Inflammatory macrophage treated with lipopolysaccharide for 4 hours (primary cell): ENCODE data around the gene PRKAG2.

Source experiments
- DNase-seq: peaks from one replicate; pipeline ENCODE4 v3.0.0-alpha.2; 2020

The PRKAG2 gene

DNA sequence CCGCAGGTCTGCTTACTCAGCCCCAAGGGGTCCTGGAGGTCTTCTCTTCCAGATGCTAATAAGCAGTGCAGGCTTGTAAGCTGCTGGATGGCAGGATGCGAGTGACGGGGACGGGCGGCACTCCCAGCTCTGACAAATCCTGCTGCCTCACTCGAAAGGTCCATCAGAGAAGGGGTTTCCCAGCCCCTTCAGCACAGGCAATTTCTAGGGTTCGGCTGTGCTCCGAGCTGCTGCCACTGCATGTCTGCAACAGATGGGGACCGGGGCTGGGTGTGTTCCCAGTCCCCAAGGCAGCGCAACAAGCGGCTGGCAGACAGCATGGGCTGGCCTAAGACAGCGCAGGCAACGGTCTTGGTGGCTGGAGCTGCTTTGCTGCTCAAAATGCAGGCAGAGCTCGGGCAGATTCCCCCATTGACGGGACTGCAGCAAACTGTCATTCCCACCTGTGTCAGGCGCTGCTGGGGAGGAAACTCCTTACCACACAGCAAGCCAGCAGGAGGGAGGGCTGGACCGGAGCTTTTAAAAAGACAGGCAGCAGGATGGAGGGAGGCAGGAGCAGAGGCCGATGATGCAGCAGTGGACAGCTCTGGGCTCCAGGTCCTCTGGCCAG is 62.4 kb downstream of the PRKAG2 start:
- no peak for DNase-seq

DNA sequence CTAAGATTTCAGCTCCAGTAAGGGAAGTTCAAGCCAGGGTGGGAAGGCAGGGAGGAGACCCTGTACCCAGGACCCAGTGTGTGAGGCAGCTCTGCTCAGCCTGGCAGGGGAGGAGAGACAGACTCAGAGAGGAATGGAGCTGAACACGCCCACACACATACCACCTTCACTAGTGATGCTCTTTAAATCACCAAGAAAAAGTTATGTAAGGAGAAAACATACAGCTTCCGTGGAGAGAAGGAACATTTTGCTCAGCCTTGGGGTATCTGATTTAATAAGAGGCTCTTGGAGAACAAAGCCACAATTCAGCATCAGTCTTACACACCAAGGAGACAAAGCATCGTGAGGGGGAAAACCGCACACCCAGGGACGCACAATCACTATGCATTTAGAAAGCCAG is 62.9 kb downstream of the PRKAG2 start:
- no peak for DNase-seq

DNA sequence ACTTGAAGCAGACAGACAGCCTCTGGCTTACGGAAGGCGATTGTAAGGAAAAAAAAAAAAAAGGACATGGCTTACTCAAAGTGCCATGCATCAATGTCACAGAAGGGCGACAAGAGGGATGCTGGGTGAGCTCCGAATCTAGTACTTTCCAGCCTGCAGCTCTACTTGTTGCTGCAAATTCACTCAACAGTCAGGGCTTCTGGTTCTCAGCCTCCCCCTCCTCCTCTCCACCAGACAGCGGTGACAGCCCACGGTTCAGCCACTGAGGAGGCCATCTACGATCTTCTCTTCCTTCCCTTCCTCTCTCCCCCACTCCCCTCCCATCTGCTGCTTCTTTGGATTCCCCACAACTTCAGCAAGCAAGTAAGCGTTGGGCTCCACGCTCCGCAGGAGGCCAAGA is 63.5 kb downstream of the PRKAG2 start:
- DNase-seq, result no peak

DNA sequence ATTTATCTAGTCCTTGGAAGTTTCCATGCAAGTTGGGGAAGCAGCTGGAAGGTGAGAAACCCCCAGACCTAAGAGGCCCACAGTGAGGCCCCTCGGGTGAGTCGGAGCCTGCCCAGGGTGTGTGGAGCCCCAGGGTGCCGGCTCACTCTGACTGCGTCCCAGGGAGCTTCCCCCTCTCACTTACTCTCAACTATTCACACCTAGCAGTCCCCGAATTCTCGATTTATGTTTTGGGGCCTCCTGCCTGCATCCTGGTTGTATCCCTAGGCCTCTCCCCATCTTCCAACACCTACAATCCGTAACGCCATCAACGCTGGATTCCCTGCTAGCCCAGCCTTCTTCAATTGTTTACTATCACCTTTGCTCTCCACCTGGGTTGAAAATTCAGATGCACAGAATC is 63.9 kb downstream of the PRKAG2 start:
- no peak for DNase-seq

DNA sequence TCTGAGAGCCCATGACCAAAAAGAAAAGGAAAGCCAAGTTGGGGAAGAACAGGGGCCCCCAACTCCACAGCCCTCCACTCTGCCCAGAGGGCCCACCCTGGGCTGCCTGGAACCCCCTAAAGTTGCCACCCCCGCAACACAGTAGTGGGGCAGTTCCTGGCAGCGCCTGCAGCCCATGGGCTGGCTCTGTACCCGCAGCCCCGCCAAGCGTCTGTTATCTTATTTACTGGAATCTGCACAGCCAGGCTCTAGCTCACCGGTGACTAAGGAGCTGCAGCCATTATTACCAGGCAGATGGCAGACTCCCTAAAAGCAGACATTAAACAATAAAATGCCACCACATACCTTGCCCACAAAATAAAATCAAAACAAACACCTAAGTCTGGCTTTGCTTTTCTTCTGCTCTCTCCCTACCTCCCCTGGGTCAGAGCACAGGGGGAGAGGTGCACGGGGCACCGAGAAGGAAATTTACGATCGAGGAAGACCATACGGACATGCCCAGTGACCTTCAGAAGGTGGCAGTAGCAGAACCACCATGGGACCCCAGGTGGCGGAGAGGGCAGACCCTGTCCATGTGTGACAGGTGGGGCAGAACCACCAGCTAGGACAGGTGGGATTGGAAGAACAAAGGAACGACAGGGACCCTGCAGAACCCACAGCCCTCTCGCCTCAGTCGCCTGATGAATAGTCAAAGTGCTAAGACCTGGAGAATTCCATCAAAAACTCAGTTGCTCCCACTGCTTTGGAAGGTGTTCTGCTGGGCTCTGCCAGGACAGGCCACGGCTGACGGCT is 66.3 kb downstream of the PRKAG2 start:
- no peak for DNase-seq

DNA sequence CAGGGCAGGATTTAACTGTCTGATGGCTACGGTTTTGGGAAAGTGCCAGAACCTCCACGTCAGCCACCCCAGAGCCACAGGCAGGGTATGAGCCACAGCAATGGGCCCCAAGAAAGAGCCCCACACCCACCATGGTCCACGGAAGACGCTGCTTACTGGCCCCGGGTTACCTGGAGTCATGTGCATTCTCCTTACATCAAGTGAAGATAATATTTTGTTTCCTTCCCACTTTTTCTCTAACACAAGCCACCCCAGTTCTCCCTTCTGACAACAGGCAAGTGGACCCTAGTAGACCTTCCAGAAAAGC is 67.1 kb downstream of the PRKAG2 start:
- DNase-seq, result no peak

DNA sequence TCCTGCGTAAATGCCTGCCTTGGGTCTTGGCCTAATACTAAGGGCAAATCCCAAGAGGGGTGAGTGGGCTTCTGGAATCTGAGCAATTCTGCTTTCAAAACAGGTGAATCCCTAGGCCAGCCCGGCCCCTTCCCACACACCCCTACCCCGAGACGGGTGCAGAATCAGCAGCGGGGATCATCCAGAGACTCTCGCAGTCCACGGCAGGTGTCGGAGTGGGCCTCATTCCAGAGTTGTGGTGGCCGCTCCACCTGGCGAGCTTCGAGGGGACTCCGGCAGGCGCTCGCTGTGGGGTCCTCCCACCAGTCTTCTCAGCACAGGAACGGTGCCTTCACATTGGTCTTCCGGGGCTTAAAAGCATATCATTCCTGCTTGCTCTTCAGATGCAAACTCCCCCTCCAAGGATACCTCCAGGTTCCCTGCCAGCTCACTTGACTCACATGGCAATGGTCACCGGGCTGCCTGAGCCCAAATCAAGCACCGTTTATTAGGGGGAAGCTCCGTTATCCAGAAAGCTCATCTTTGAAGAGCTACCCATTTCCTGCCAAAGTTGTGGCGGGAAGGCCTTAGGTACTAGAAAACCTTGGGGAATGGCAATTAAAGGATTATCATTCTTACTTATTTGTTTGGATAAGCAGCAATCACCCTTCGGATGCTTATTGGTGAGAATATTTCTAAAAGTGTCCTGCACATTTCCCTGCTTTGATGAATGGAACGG is 67.6 kb downstream of the PRKAG2 start:
- DNase-seq, result no peak

GRCh38 chr7:151808400-151809145 is 68.3 kb downstream of the PRKAG2 start:
- peak; percentile 77 for DNase-seq

DNA sequence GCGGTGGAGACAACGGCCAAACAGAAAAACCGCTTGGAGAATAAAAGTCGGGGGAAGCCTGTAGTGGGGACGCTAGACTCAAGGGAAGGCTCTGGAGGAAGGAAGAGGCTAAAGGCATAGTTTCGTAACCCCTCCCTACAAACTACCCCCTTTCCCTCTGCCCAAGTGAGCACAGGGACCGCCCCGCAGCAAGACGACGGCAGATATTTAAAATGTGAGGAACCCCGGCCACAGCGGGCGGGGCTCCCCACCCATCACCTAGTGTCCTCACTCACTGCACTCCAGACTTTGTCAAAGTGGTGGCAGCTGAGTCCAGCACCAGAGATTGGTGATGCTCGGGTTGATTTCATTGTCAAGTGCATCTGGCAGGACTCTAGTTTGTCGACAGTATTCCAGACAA is 69.1 kb downstream of the PRKAG2 start:
- peak; percentile 83 for DNase-seq

DNA sequence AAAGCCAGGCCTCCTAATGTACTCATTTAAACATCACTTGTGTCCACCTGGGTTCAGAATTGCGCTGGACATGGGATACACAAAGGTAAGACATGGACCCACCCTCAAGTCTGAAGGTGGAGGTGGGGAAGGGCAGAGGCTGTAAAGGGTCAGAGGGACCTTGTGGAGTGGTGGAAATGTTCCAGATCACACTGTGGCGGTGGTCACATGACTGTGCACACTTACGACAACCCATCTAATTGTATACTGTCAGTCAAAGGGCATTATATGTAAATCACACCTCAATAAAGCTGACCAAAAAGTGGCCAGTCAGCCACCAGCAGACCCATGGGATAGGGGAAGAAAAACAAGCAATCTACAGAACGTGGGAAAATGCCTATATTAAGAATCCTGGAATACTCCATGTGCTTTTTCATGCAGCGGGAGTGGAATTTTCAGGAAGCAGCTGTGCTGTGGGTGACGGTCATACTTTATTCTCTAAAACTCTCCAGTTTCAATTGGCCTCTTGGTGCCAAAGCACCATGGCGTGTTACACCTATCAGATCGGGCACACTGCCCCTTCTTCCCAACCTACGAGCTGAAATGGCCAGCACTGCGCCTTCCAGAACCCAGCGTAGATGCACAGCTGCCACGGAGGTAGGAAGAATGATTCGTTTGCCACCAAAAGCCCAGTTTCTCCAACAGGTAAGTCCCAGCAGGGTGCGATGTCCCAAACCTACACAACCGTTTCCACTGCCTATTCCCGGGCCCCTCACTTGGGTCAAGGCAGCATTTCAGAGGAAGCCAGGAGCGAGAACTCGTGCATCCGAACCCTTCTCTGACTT is 69.8 kb downstream of the PRKAG2 start:
- DNase-seq, result peak; percentile 66

GRCh38 chr7:151806204-151806603 is 70.7 kb downstream of the PRKAG2 start:
- peak; percentile 94 for DNase-seq

GRCh38 chr7:151805191-151805590 is 71.7 kb downstream of the PRKAG2 start:
- peak; percentile 82 for DNase-seq

GRCh38 chr7:151804756-151805155 is 72.2 kb downstream of the PRKAG2 start:
- no peak for DNase-seq

- peak; percentile 43 for DNase-seq
Observed at GRCh38 chr7:151803841-151804240, 73.1 kb downstream of the PRKAG2 start.

GRCh38 chr7:151802469-151802846 is 74.5 kb downstream of the PRKAG2 start:
- no peak for DNase-seq

- no peak for DNase-seq
Observed at GRCh38 chr7:151801782-151802468, 75.0 kb downstream of the PRKAG2 start.

- DNase-seq, result no peak
Observed at GRCh38 chr7:151801291-151801690, 75.6 kb downstream of the PRKAG2 start.

DNA sequence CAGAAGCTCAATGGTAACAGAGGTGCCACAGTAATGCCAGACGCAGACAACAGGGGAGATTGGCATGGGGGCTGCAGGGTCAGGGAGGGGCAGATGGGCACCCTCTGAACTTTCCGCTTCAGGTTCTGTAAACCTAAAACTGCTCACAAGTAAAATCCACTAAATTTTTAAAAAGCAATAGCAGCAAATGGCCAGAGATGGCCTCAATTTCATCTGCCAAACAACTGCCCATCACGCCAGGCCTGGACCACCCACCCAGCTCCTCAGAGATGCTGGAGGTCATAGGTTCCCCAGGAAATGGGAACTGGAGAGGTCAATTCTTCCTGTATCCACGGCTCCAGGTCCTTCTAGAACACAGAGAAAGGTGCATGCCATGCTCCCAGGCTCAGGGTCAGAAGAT is 76.1 kb downstream of the PRKAG2 start:
- no peak for DNase-seq

GRCh38 chr7:151800391-151800790 is 76.5 kb downstream of the PRKAG2 start:
- no peak for DNase-seq

GRCh38 chr7:151799506-151799905 is 77.4 kb downstream of the PRKAG2 start:
- no peak for DNase-seq

DNA sequence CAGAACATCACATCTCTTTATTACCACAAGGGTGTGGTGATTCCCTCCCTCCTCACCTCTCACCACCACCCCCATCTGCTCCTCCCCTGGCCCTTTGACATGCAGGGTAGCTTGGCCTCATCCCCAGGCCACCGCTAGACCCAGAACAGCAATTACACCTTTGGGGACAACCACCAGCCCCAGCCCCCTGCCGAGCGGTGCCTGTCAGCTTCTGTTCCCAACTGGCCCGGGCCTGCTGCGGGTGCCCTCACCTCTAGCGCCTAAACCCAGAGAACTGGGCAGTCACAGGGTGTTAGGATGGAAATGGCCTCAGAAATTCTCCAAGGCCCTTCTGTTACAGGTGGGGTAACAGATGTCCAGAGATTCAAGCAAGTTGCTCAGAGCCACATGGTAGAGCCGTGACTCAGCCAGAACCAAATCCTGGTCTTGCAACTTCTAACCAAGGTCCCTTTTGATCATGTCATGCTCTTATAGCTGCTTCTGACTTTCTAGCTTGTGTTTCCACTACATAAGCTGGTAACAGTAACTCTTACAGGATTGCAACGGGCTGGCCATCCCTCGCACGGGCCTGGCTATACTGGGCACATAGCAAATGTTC is 78.0 kb downstream of the PRKAG2 start:
- DNase-seq, result peak; percentile 78
